ENCODE measurements around the gene EEFSEC.

GRCh38 chr3:128285042-128285966 is 132.0 kb downstream of the EEFSEC start:
- TF ChIP-seq CTCF (IDR thresholded peaks at IDR 0.05; ENCODE audit: insufficient read depth, low read depth, low read length) (no peak), EZH2 (IDR thresholded peaks at IDR 0.05; ENCODE audit: insufficient read depth, low read length) (no peak)
